Activated CD8-positive, alpha-beta T cell treated with anti-CD3 and anti-CD28 coated beads, Interleukin-2, amount 10 ng/mL, durations not matched to agents 7 days and 5 days (primary cell): Measurements from ENCODE around the gene DCAF17. TPM values are rescaled to one million over a fixed set of nuclear protein-coding genes. Genes with fewer than 3 reads are reported as not detected.

Source experiments
- ATAC-seq: fragments of 150-1000 bp; cut with Tn5 transposase; one replicate; pipeline ENCODE4 v1.10.0; 2021; ENCODE audit warnings: moderate library complexity
- CTCF ChIA-PET: fragments of 350-600 bp; sonication (Branson Sonifier 250); formaldehyde crosslinking; loops from one replicate; lab custom pipeline; 2021; ENCODE audit warnings: antibody characterized with exemption; lab: Charles Lee
- POLR2A ChIA-PET: fragments of 350-600 bp; sonication (Branson Sonifier 250); formaldehyde crosslinking; loops from one replicate; lab custom pipeline; 2021; ENCODE audit warnings: antibody characterized with exemption; lab: Charles Lee
- DNase-seq: peaks from one replicate; pipeline ENCODE4 v3.0.0-alpha.2; 2020
- H3K27ac Mint-ChIP-seq: one replicate; pipeline ENCODE4 v1.8.0; 2021; ENCODE audit warnings: mild to moderate bottlenecking, mixed read lengths
- H3K27me3 Mint-ChIP-seq: one replicate; pipeline ENCODE4 v1.8.0; 2021; ENCODE audit warnings: low read depth, mixed read lengths
- H3K36me3 Mint-ChIP-seq: one replicate; pipeline ENCODE4 v1.8.0; 2021; ENCODE audit warnings: low read depth, mixed read lengths
- H3K4me1 Mint-ChIP-seq: one replicate; pipeline ENCODE4 v1.8.0; 2021; ENCODE audit warnings: low read depth, mixed read lengths
- H3K4me3 Mint-ChIP-seq: one replicate; pipeline ENCODE4 v1.8.0; 2021; ENCODE audit warnings: mild to moderate bottlenecking, mixed read lengths
- H3K9me3 Mint-ChIP-seq: one replicate; pipeline ENCODE4 v1.8.0; 2022; ENCODE audit warnings: mixed read lengths; ENCODE audit not compliant: insufficient read depth
- total RNA-seq, 2 experiments: library from RNA; stranded (reverse); gene quantifications; one replicate each; pipeline ENCODE4 v1.2.3, GENCODE V29; 2021

Gene DCAF17
- total RNA-seq, 2 experiments from 2014 or later: 15.9 to 17.5 TPM

- no peak for DNase-seq
- Mint-ChIP-seq H3K36me3 (peaks cover 29% of the 10 kb centered on the region), H3K27me3 (no peaks in the 10 kb centered on the region), H3K9me3 (no peaks in the 10 kb centered on the region), H3K27ac (no peak overlapping the region), H3K4me3 (no peak overlapping the region), H3K4me1 (no peaks in the 10 kb centered on the region)
- ChIA-PET CTCF (no interaction called here), POLR2A (no interaction called here)
- ATAC-seq: no peak
Observed at GRCh38 chr2:171469176-171469575, 35.1 kb downstream of the DCAF17 start.

- ChIA-PET POLR2A (no interaction called here), CTCF (no interaction called here)
- H3K27ac Mint-ChIP-seq: no peak overlapping the region
- no peak for DNase-seq
- peaks cover 3% of the 10 kb centered on the region for H3K4me1 Mint-ChIP-seq
- H3K27me3 Mint-ChIP-seq: no peaks in the 10 kb centered on the region
- H3K4me3 Mint-ChIP-seq: no peak overlapping the region
- H3K9me3 Mint-ChIP-seq: no peaks in the 10 kb centered on the region
- H3K36me3 Mint-ChIP-seq: peaks cover 35% of the 10 kb centered on the region
- ATAC-seq: no peak
Observed at GRCh38 chr2:171470129-171470528, 36.1 kb downstream of the DCAF17 start.

- H3K4me3 Mint-ChIP-seq: no peak overlapping the region
- CTCF ChIA-PET: interaction anchor here (0.6 kb wide), 1 partner anchor 12 kb away, joined by 3 read pairs; no protein-coding TSS in a partner anchor
- H3K36me3 Mint-ChIP-seq: peaks cover 32% of the 10 kb centered on the region
- POLR2A ChIA-PET: no interaction called here
- peaks cover 3% of the 10 kb centered on the region for H3K4me1 Mint-ChIP-seq
- DNase-seq (no peak), ATAC-seq (no peak)
- H3K27me3 Mint-ChIP-seq: no peaks in the 10 kb centered on the region
- H3K9me3 Mint-ChIP-seq: no peaks in the 10 kb centered on the region
- no peak overlapping the region for H3K27ac Mint-ChIP-seq
Observed at GRCh38 chr2:171475979-171476378, 42.0 kb downstream of the DCAF17 start.

GRCh38 chr2:171478345-171478744 lies 44.3 kb downstream of the DCAF17 start:
- Mint-ChIP-seq H3K4me3 (no peak overlapping the region), H3K36me3 (peaks cover 35% of the 10 kb centered on the region), H3K4me1 (peaks cover 3% of the 10 kb centered on the region), H3K27me3 (no peaks in the 10 kb centered on the region), H3K27ac (no peak overlapping the region), H3K9me3 (no peaks in the 10 kb centered on the region)
- CTCF ChIA-PET: interaction anchor here (1.5 kb wide), 1 partner anchor 62 kb away, joined by 3 read pairs; no protein-coding TSS in a partner anchor
- no peak for ATAC-seq
- POLR2A ChIA-PET: no interaction called here
- no peak for DNase-seq

- ChIA-PET POLR2A (interaction anchor here (0.9 kb wide), 1 partner anchor 44 kb away, joined by 3 read pairs; no protein-coding TSS in a partner anchor), CTCF (interaction anchor here (1.2 to 1.5 kb wide), 2 partner anchors 53 to 63 kb away, joined by 3 read pairs; no protein-coding TSS in a partner anchor)
- Mint-ChIP-seq H3K27ac (no peak overlapping the region), H3K4me1 (peaks cover 2% of the 10 kb centered on the region), H3K27me3 (no peaks in the 10 kb centered on the region), H3K9me3 (no peaks in the 10 kb centered on the region), H3K4me3 (no peak overlapping the region), H3K36me3 (peaks cover 34% of the 10 kb centered on the region)
- DNase-seq: no peak
- no peak for ATAC-seq
Observed at GRCh38 chr2:171479154-171479814, 45.3 kb downstream of the DCAF17 start.

GRCh38 chr2:171480908-171481307 lies 46.9 kb downstream of the DCAF17 start:
- CTCF ChIA-PET: no interaction called here
- ATAC-seq: no peak
- no peak overlapping the region for H3K27ac Mint-ChIP-seq

GRCh38 chr2:171482308-171482707 lies 48.3 kb downstream of the DCAF17 start:
- Mint-ChIP-seq H3K9me3 (no peaks in the 10 kb centered on the region), H3K36me3 (peaks cover 27% of the 10 kb centered on the region), H3K4me3 (no peak overlapping the region), H3K27me3 (no peaks in the 10 kb centered on the region), H3K4me1 (peaks cover 10% of the 10 kb centered on the region), H3K27ac (no peak overlapping the region)
- DNase-seq (no peak), ATAC-seq (no peak)
- POLR2A ChIA-PET: no interaction called here
- CTCF ChIA-PET: interaction anchor here (1.1 to 1.5 kb wide), 2 partner anchors 50 to 510 kb away, joined by 4 to 5 read pairs; no protein-coding TSS in a partner anchor

More at GRCh38 chr2:171480908-171481307, 46.9 kb downstream of the DCAF17 start:
- peaks cover 10% of the 10 kb centered on the region for H3K4me1 Mint-ChIP-seq
- H3K36me3 Mint-ChIP-seq: peaks cover 28% of the 10 kb centered on the region
- no peaks in the 10 kb centered on the region for H3K27me3 Mint-ChIP-seq
- H3K4me3 Mint-ChIP-seq: no peak overlapping the region
- POLR2A ChIA-PET: no interaction called here
- no peaks in the 10 kb centered on the region for H3K9me3 Mint-ChIP-seq
- no peak for DNase-seq

- Mint-ChIP-seq H3K36me3 (peaks cover 27% of the 10 kb centered on the region), H3K4me3 (no peak overlapping the region), H3K9me3 (no peaks in the 10 kb centered on the region), H3K27ac (no peak overlapping the region), H3K4me1 (peaks cover 10% of the 10 kb centered on the region), H3K27me3 (no peaks in the 10 kb centered on the region)
- ChIA-PET POLR2A (no interaction called here), CTCF (interaction anchor here (1.5 kb wide), 1 partner anchor 510 kb away, joined by 5 read pairs; no protein-coding TSS in a partner anchor)
- DNase-seq (no peak), ATAC-seq (no peak)
Observed at GRCh38 chr2:171482877-171483276, 48.9 kb downstream of the DCAF17 start.

- no peaks in the 10 kb centered on the region for H3K27me3 Mint-ChIP-seq
- H3K36me3 Mint-ChIP-seq: peaks cover 33% of the 10 kb centered on the region
- CTCF ChIA-PET: no interaction called here
- H3K9me3 Mint-ChIP-seq: peaks cover 5% of the 10 kb centered on the region
- ATAC-seq (no peak), DNase-seq (no peak)
- H3K4me1 Mint-ChIP-seq: peaks cover 10% of the 10 kb centered on the region
- no peak overlapping the region for H3K27ac Mint-ChIP-seq
- POLR2A ChIA-PET: no interaction called here
- no peak overlapping the region for H3K4me3 Mint-ChIP-seq
Observed at GRCh38 chr2:171483793-171484192, 49.8 kb downstream of the DCAF17 start.

- Mint-ChIP-seq H3K36me3 (peaks cover 30% of the 10 kb centered on the region), H3K9me3 (peaks cover 9% of the 10 kb centered on the region), H3K27me3 (no peaks in the 10 kb centered on the region), H3K4me1 (peaks cover 10% of the 10 kb centered on the region), H3K4me3 (no peak overlapping the region), H3K27ac (no peak overlapping the region)
- ChIA-PET CTCF (no interaction called here), POLR2A (no interaction called here)
- no peak for ATAC-seq
- no peak for DNase-seq
Observed at GRCh38 chr2:171485116-171485515, 51.1 kb downstream of the DCAF17 start.

GRCh38 chr2:171487201-171487600 lies 53.2 kb downstream of the DCAF17 start:
- no peak for ATAC-seq
- Mint-ChIP-seq H3K4me1 (peaks cover 10% of the 10 kb centered on the region), H3K27ac (no peak overlapping the region), H3K9me3 (peaks cover 9% of the 10 kb centered on the region), H3K27me3 (no peaks in the 10 kb centered on the region), H3K36me3 (peaks cover 19% of the 10 kb centered on the region), H3K4me3 (no peak overlapping the region)
- POLR2A ChIA-PET: no interaction called here
- no peak for DNase-seq
- CTCF ChIA-PET: no interaction called here

- ChIA-PET POLR2A (no interaction called here), CTCF (interaction anchor here (0.7 kb wide), 2 partner anchors 12 to 71 kb away, joined by 3 to 4 read pairs; no protein-coding TSS in a partner anchor)
- DNase-seq: no peak
- ATAC-seq: no peak
- Mint-ChIP-seq H3K27me3 (no peaks in the 10 kb centered on the region), H3K4me3 (no peak overlapping the region), H3K4me1 (peaks cover 10% of the 10 kb centered on the region), H3K36me3 (peaks cover 18% of the 10 kb centered on the region), H3K27ac (no peak overlapping the region), H3K9me3 (peaks cover 9% of the 10 kb centered on the region)
Observed at GRCh38 chr2:171487803-171488259, 53.8 kb downstream of the DCAF17 start.
